HepG2 (cell line): ENCODE measurements around the gene FOXP3. TPM values are rescaled to one million over a fixed set of nuclear protein-coding genes. Genes with fewer than 3 reads are reported as not detected.

Experiments used
- EEA1 ChIP-seq: sonication (generic); formaldehyde crosslinking; IDR thresholded peaks from 2 replicates; pipeline ENCODE4 v1.5.1; 2020; ENCODE audit warnings: mild to moderate bottlenecking, missing genetic modification reagents, borderline replicate concordance
- ETV5 ChIP-seq: IDR thresholded peaks from 2 replicates; pipeline ENCODE4 v1.6.1; 2018; ENCODE audit warnings: missing biosample characterization, missing genetic modification reagents, inconsistent platforms, borderline replicate concordance
- GABPB1 ChIP-seq: IDR thresholded peaks from 2 replicates; pipeline ENCODE4 v1.6.1; 2016; ENCODE audit warnings: mild to moderate bottlenecking, missing genetic modification reagents, moderate library complexity, missing compliant biosample characterization
- GMEB2 ChIP-seq: IDR thresholded peaks from 2 replicates; pipeline ENCODE4 v1.6.1; 2016; ENCODE audit warnings: missing biosample characterization, missing genetic modification reagents, low read depth
- HMGA1 ChIP-seq: sonication (generic); formaldehyde crosslinking; conservative IDR thresholded peaks from 2 replicates; pipeline ENCODE4 v1.4.0; 2020; ENCODE audit warnings: missing genetic modification reagents
- HOXA3 ChIP-seq: sonication (generic); formaldehyde crosslinking; IDR thresholded peaks from 2 replicates; pipeline ENCODE4 v1.5.0; 2020; ENCODE audit warnings: missing genetic modification reagents
- ISL2 ChIP-seq: sonication (generic); formaldehyde crosslinking; IDR thresholded peaks from 2 replicates; pipeline ENCODE4 v1.5.0; 2020; ENCODE audit warnings: missing genetic modification reagents
- ISX ChIP-seq: sonication (generic); formaldehyde crosslinking; conservative IDR thresholded peaks from 2 replicates; pipeline ENCODE4 v1.5.0; 2020; ENCODE audit warnings: missing genetic modification reagents
- KAT2B ChIP-seq: fragments of 150-350 bp; IDR thresholded peaks from 2 replicates; pipeline ENCODE4 v1.6.1; 2014; ENCODE audit warnings: low read depth, low read length, borderline replicate concordance
- NONO ChIP-seq, 2 experiments: fragments of 450-650 bp in 1 of 2; sonication (generic) in 1 of 2; formaldehyde crosslinking in 1 of 2; IDR thresholded peaks in 1 of 2; conservative IDR thresholded peaks in 1 of 2; 2 replicates each; pipeline versions ENCODE4 v1.6.1 to v1.8.0; 2017 to 2022; ENCODE audit warnings: mild to moderate bottlenecking in 1 of 2, missing genetic modification reagents in 1 of 2, moderate library complexity in 1 of 2
- NPAS2 ChIP-seq: sonication (generic); formaldehyde crosslinking; IDR thresholded peaks from 2 replicates; pipeline ENCODE4 v1.8.0; 2022; ENCODE audit warnings: mild to moderate bottlenecking, missing genetic modification reagents, borderline replicate concordance
- PLRG1 ChIP-seq: fragments of 450-650 bp; conservative IDR thresholded peaks from 2 replicates; pipeline ENCODE4 v1.6.1; 2016
- RELA ChIP-seq: sonication (generic); formaldehyde crosslinking; IDR thresholded peaks from 2 replicates; pipeline ENCODE4 v1.4.0; 2020; ENCODE audit warnings: missing genetic modification reagents
- REPIN1 ChIP-seq: sonication (generic); formaldehyde crosslinking; IDR thresholded peaks from 2 replicates; pipeline ENCODE4 v1.8.0; 2022; ENCODE audit warnings: missing genetic modification reagents, low read depth, mild to moderate bottlenecking, borderline replicate concordance
- RFX1 ChIP-seq: fragments of 450-650 bp; IDR thresholded peaks from 2 replicates; pipeline ENCODE4 v1.6.1; 2017
- SALL2 ChIP-seq: sonication (generic); formaldehyde crosslinking; IDR thresholded peaks from 2 replicates; pipeline ENCODE4 v1.8.1; 2023; ENCODE audit warnings: mild to moderate bottlenecking, missing genetic modification reagents, inconsistent platforms
- SMAD9 ChIP-seq: sonication (generic); formaldehyde crosslinking; IDR thresholded peaks from 2 replicates; pipeline ENCODE4 v1.5.1; 2020; ENCODE audit warnings: mild to moderate bottlenecking, missing genetic modification reagents
- SRSF1 ChIP-seq: fragments of 200-400 bp; formaldehyde crosslinking; optimal IDR thresholded peaks from 2 replicates; pipeline ENCODE3; 2017; ENCODE audit warnings: mild to moderate bottlenecking, low read depth, low read length, moderate library complexity
- YEATS4 ChIP-seq: sonication (generic); formaldehyde crosslinking; IDR thresholded peaks from 2 replicates; pipeline ENCODE4 v1.4.0; 2020; ENCODE audit warnings: missing genetic modification reagents, borderline replicate concordance
- ZFY ChIP-seq: sonication (generic); formaldehyde crosslinking; IDR thresholded peaks from 2 replicates; pipeline ENCODE4 v1.4.0; 2020; ENCODE audit warnings: missing genetic modification reagents
- ZNF256 ChIP-seq: sonication (generic); formaldehyde crosslinking; conservative IDR thresholded peaks from 2 replicates; pipeline ENCODE4 v1.4.0; 2020; ENCODE audit warnings: missing genetic modification reagents
- ZNF276 ChIP-seq: sonication (generic); formaldehyde crosslinking; IDR thresholded peaks from 2 replicates; pipeline ENCODE4 v1.4.0; 2020; ENCODE audit warnings: mild to moderate bottlenecking, low read depth, missing genetic modification reagents
- ZNF3 ChIP-seq: IDR thresholded peaks from 2 replicates; pipeline ENCODE4 v1.7.0; 2017; ENCODE audit warnings: inconsistent platforms
- ZNF558 ChIP-seq: sonication (generic); formaldehyde crosslinking; IDR thresholded peaks from 2 replicates; pipeline ENCODE4 v1.9.0; 2022; ENCODE audit warnings: mild to moderate bottlenecking, missing genetic modification reagents, borderline replicate concordance
- ZNF709 ChIP-seq: sonication (generic); formaldehyde crosslinking; IDR thresholded peaks from 2 replicates; pipeline ENCODE4 v1.5.0; 2020; ENCODE audit warnings: mild to moderate bottlenecking, missing genetic modification reagents
- ZNF777 ChIP-seq: sonication (generic); formaldehyde crosslinking; IDR thresholded peaks from 2 replicates; pipeline ENCODE4 v1.4.0; 2020; ENCODE audit warnings: missing genetic modification reagents
- ZSCAN30 ChIP-seq: sonication (generic); formaldehyde crosslinking; IDR thresholded peaks from 2 replicates; pipeline ENCODE4 v1.5.0; 2020; ENCODE audit warnings: mild to moderate bottlenecking, missing genetic modification reagents
- polyA plus RNA-seq, 8 experiments: library from polyadenylated mRNA; depleted of rRNA in 3 of 8; stranded (reverse) in 7 of 8; unstranded in 1 of 8; fragments of >200 nt; fragmentation: Illumina TruSeq in 4 of 8; extraction: Trizol in 4 of 8; gene quantifications; 2 replicates each; pipeline versions ENCODE4 v1.2.1 to v1.2.3, GENCODE V29; 2011 to 2016; ENCODE audit warnings: low read depth in 4 of 8, missing spikeins in 1 of 8, mixed read lengths in 1 of 8; ENCODE audit not compliant: insufficient read depth in 1 of 8
- total RNA-seq, 5 experiments: library from RNA; depleted of rRNA; stranded (reverse); fragments of >200 nt; fragmentation: Illumina TruSeq; extraction: Trizol; gene quantifications; 2 replicates each; pipeline ENCODE4 v1.2.3, GENCODE V29; 2016; ENCODE audit warnings: low read depth in 1 of 5

FOXP3 gene
- total and polyA plus RNA-seq, 2 of the 13 experiments (the other 11 are each of a cell fraction or from before 2014, with no cell fraction given) = 0.04 TPM; not detected in 1

GRCh38 chrX:49269767-49270248 lies 5.3 kb upstream of the FOXP3 start, which contains the start of gene PPP1R3F (continued):
- TF ChIP-seq GMEB2 (no peak), ZSCAN30 (CRISPR knock-in tag) (no peak), ZNF256 (CRISPR knock-in tag) (no peak), RFX1 (no peak), SRSF1 (no peak), GABPB1 (CRISPR knock-in tag) (no peak), REPIN1 (no peak), ZNF276 (no peak), EEA1 (CRISPR knock-in tag) (no peak), ISL2 (CRISPR knock-in tag) (no peak), YEATS4 (peak; percentile 19; the same call in 1 of the 2 replicates), ZNF709 (no peak), KAT2B (no peak), SMAD9 (CRISPR knock-in tag) (no peak), NPAS2 (CRISPR knock-in tag) (no peak), HOXA3 (CRISPR knock-in tag) (peak; percentile 91), SALL2 (CRISPR knock-in tag) (no peak; the same call in 1 of the 2 replicates), ZNF3 (CRISPR knock-in tag) (no peak), ZNF777 (CRISPR knock-in tag) (peak; percentile 83), ZNF558 (CRISPR knock-in tag) (peak; percentile 30; the same call in 1 of the 2 replicates), ZFY (CRISPR knock-in tag) (peak; percentile 63), PLRG1 (no peak), NONO (IDR thresholded peaks at IDR 0.05) (no peak), NONO (CRISPR knock-in tag; conservative IDR thresholded peaks at IDR 0.05) (no peak), RELA (CRISPR knock-in tag) (no peak), ISX (CRISPR knock-in tag) (no peak), ETV5 (CRISPR knock-in tag) (no peak), HMGA1 (no peak)
